ENCODE results near the gene PLCB2.

GRCh38 chr15:40312370-40313158 lies 4.8 kb upstream of the PLCB2 start:
- TF ChIP-seq CTCF (IDR thresholded peaks at IDR 0.05): no peak
- TF ChIP-seq POLR2AphosphoS5 (IDR thresholded peaks at IDR 0.05): no peak

All from gastroesophageal sphincter (tissue), 3 donors.